HepG2 (cell line): Measurements from ENCODE around the gene DLG1. TPM values are rescaled to one million over a fixed set of nuclear protein-coding genes. Genes with fewer than 3 reads are reported as not detected.

Experiments used
- ARID3A ChIP-seq: IDR thresholded peaks from 2 replicates; pipeline ENCODE4 v1.6.1; 2012; ENCODE audit warnings: low read depth, low read length, improper control_type of control experiment
- ARID5B ChIP-seq: IDR thresholded peaks from 2 replicates; pipeline ENCODE4 v1.4.0; 2020; ENCODE audit warnings: mild to moderate bottlenecking, missing genetic modification reagents
- CEBPG ChIP-seq: IDR thresholded peaks from 2 replicates; pipeline ENCODE4 v1.6.1; 2016
- ELF1 ChIP-seq: sonication (generic); formaldehyde crosslinking; IDR thresholded peaks from 2 replicates; pipeline ENCODE4 v1.4.0; 2020; ENCODE audit warnings: missing genetic modification reagents
- HNF4A ChIP-seq: sonication (generic); formaldehyde crosslinking; IDR thresholded peaks from 2 replicates; pipeline ENCODE4 v1.4.0; 2020; ENCODE audit warnings: missing genetic modification reagents
- HNRNPUL1 ChIP-seq: fragments of 200-400 bp; formaldehyde crosslinking; IDR thresholded peaks from 2 replicates; pipeline ENCODE4 v1.6.1; 2017; ENCODE audit warnings: low read depth, mild to moderate bottlenecking, low read length, moderate library complexity
- JUN ChIP-seq: sonication (generic); formaldehyde crosslinking; IDR thresholded peaks from 2 replicates; pipeline ENCODE4 v1.4.0; 2020; ENCODE audit warnings: mild to moderate bottlenecking, missing genetic modification reagents
- MAFF ChIP-seq: IDR thresholded peaks from 2 replicates; pipeline ENCODE4 v1.6.1; 2011; ENCODE audit warnings: low read depth, low read length, improper control_type of control experiment
- MEF2D ChIP-seq: sonication (generic); formaldehyde crosslinking; IDR thresholded peaks from 2 replicates; pipeline ENCODE4 v1.5.1; 2020; ENCODE audit warnings: mild to moderate bottlenecking, missing genetic modification reagents
- MNT ChIP-seq: fragments of 450-650 bp; IDR thresholded peaks from 2 replicates; pipeline ENCODE4 v1.6.1; 2016
- NFE2L2 ChIP-seq: fragments of 150-350 bp; IDR thresholded peaks from 2 replicates; pipeline ENCODE4 v1.6.1; 2014; ENCODE audit warnings: low read length
- NR0B2 ChIP-seq: sonication (generic); formaldehyde crosslinking; IDR thresholded peaks from 2 replicates; pipeline ENCODE4 v1.4.0; 2020; ENCODE audit warnings: mild to moderate bottlenecking, missing genetic modification reagents
- NR2F1 ChIP-seq, 2 experiments: fragments of 450-650 bp in 1 of 2; formaldehyde crosslinking in 1 of 2; IDR thresholded peaks; 2 replicates each; pipeline versions ENCODE4 v1.5.0 to v1.6.1; 2016 to 2020; ENCODE audit warnings: mild to moderate bottlenecking in 1 of 2, missing compliant biosample characterization in 1 of 2, missing genetic modification reagents in 1 of 2, moderate library complexity in 1 of 2
- PAXIP1 ChIP-seq: sonication (generic); formaldehyde crosslinking; conservative IDR thresholded peaks from 2 replicates; pipeline ENCODE4 v1.4.0; 2020; ENCODE audit warnings: mild to moderate bottlenecking, missing genetic modification reagents, moderate library complexity
- ZNF501 ChIP-seq: sonication (generic); formaldehyde crosslinking; IDR thresholded peaks from 2 replicates; pipeline ENCODE4 v1.5.1; 2020; ENCODE audit warnings: mild to moderate bottlenecking, moderate library complexity, missing genetic modification reagents
- ZNF605 ChIP-seq: sonication (generic); formaldehyde crosslinking; IDR thresholded peaks from 2 replicates; pipeline ENCODE4 v1.8.0; 2022; ENCODE audit warnings: mild to moderate bottlenecking, missing genetic modification reagents
- polyA plus RNA-seq, 8 experiments: library from polyadenylated mRNA; depleted of rRNA in 3 of 8; stranded (reverse) in 7 of 8; unstranded in 1 of 8; fragments of >200 nt; fragmentation: Illumina TruSeq in 4 of 8; extraction: Trizol in 4 of 8; gene quantifications; 2 replicates each; pipeline versions ENCODE4 v1.2.1 to v1.2.3, GENCODE V29; 2011 to 2016; ENCODE audit warnings: low read depth in 4 of 8, missing spikeins in 1 of 8, mixed read lengths in 1 of 8; ENCODE audit not compliant: insufficient read depth in 1 of 8
- total RNA-seq, 5 experiments: library from RNA; depleted of rRNA; stranded (reverse); fragments of >200 nt; fragmentation: Illumina TruSeq; extraction: Trizol; gene quantifications; 2 replicates each; pipeline ENCODE4 v1.2.3, GENCODE V29; 2016; ENCODE audit warnings: low read depth in 1 of 5

Gene DLG1
- total and polyA plus RNA-seq, 2 of the 13 experiments (the other 11 are each of a cell fraction or from before 2014, with no cell fraction given) = 30.5 to 104 TPM

DNA sequence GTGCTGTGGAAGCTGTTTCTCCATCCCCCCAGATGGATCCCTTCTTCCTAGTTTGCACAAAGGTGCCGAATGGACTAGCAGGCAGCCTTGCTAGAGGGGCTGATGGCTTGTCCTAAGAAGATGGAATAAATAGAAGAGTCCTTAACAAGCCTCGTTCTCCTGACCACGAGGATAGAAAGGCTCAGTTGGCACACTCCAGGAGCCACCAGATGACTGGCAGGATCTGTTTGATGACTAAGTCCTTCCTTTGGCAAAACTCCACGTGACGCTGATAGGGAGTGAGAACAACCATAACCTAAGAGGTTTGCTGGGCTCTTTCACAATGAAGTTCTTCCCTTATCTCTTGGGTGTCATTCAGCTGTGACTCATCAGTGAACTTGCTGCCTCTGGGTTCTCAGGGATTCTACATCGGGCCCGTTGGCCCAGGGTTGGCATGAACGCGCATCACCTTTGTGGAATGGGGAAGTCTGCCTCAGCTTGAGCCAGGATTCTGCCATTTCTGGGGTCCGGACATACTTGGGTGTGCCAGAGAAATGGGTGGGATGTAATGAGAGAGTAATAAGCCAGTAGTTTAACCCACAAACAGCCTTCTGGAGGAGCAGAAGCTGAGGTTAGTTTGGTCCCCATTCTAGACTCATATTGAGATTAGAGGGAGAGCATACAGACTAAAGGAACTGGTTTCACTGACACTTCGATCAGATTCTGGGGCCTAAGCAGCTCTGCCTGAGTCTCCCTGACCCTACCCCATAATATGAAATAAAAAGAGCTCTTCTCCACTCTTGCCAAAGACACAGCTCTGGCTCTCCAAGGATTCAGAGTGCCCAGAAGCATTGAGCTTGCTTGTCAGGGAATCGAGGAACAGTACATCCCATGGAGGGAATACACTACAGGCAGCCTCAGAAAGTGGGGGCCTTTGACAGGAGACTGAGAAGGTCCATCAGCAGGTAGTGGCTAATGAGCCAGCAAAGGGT, 266.8 kb downstream of the DLG1 start (continued):
- TF ChIP-seq MNT = 0 out of 2 replicates have a peak, but pooled peaks have one; percentile 12
- TF ChIP-seq HNF4A (CRISPR knock-in tag) = no peak
- TF ChIP-seq PAXIP1 (CRISPR knock-in tag) = no peak
- TF ChIP-seq NR0B2 = no peak
- TF ChIP-seq ZNF605 (CRISPR knock-in tag) = no peak
- TF ChIP-seq ARID5B = peak; percentile 47; the same call in 1 of the 2 replicates
- 0 out of 2 replicates have a peak, but pooled peaks have one; percentile 21 for TF ChIP-seq ARID3A
- TF ChIP-seq JUN (CRISPR knock-in tag) = peak; percentile 31; the same call in 1 of the 2 replicates
- 0 out of 2 replicates have a peak, but pooled peaks have one; percentile 22 for TF ChIP-seq NFE2L2
- no peak for TF ChIP-seq NR2F1 (CRISPR knock-in tag; IDR thresholded peaks at IDR 0.05)
- TF ChIP-seq ZNF501 = peak; percentile 32; the same call in 1 of the 2 replicates
- TF ChIP-seq MEF2D (CRISPR knock-in tag) = no peak
- TF ChIP-seq MAFF = peak; percentile 25; the same call in 1 of the 2 replicates
- peak; percentile 41; the same call in 1 of the 2 replicates for TF ChIP-seq CEBPG
- no peak for TF ChIP-seq HNRNPUL1
- peak; percentile 27; the same call in 1 of the 2 replicates for TF ChIP-seq ELF1 (CRISPR knock-in tag)
